Trophoblast cell (in vitro differentiated cells and primary cell): ENCODE results near the gene SPON2.

Source experiments
- DNase-seq, 2 donors: peaks; one replicate each; pipeline ENCODE4 v3.0.0-alpha.2; 2016
- H2AFZ ChIP-seq: 2 replicates; pipeline ENCODE4 v1.6.1; 2013; ENCODE audit warnings: low read length, moderate library complexity, mild to moderate bottlenecking; ENCODE audit not compliant: insufficient read depth, poor library complexity
- H2AK5ac ChIP-seq: 2 replicates; pipeline ENCODE4 v1.6.1; 2013; ENCODE audit warnings: mild to moderate bottlenecking, low read length
- H2BK120ac ChIP-seq: 2 replicates; pipeline ENCODE4 v1.6.1; 2013; ENCODE audit warnings: low read length, mild to moderate bottlenecking, moderate library complexity; ENCODE audit not compliant: insufficient read depth, poor library complexity
- H2BK12ac ChIP-seq: 2 replicates; pipeline ENCODE4 v1.6.1; 2013; ENCODE audit warnings: mild to moderate bottlenecking, low read length, moderate library complexity
- H2BK5ac ChIP-seq: 2 replicates; pipeline ENCODE4 v1.6.1; 2013; ENCODE audit warnings: low read length, low read depth, moderate library complexity, mild to moderate bottlenecking; ENCODE audit not compliant: poor library complexity
- H3K14ac ChIP-seq: 2 replicates; pipeline ENCODE4 v1.6.1; 2013; ENCODE audit warnings: mild to moderate bottlenecking, low read length
- H3K18ac ChIP-seq: 2 replicates; pipeline ENCODE4 v1.6.1; 2013; ENCODE audit warnings: mild to moderate bottlenecking, low read length
- H3K23ac ChIP-seq: 2 replicates; pipeline ENCODE4 v1.6.1; 2013; ENCODE audit warnings: low read length
- H3K27ac ChIP-seq: 2 replicates; pipeline ENCODE4 v1.5.1; 2013; ENCODE audit warnings: low read depth, mild to moderate bottlenecking, inconsistent platforms, low read length, moderate library complexity
- H3K27me3 ChIP-seq: 2 replicates; pipeline ENCODE4 v1.6.1; 2013; ENCODE audit warnings: inconsistent platforms, mild to moderate bottlenecking, low read length, moderate library complexity; ENCODE audit not compliant: insufficient read depth
- H3K36me3 ChIP-seq, 2 experiments: 1 replicate in 1 of 2; 2 replicates in 1 of 2; pipeline ENCODE4 v1.6.1; 2013; ENCODE audit warnings: low read length in 2 of 2, mild to moderate bottlenecking in 2 of 2, moderate library complexity in 1 of 2; ENCODE audit not compliant: insufficient read depth in 2 of 2, control insufficient read depth in 1 of 2
- H3K4ac ChIP-seq: 2 replicates; pipeline ENCODE4 v1.6.1; 2013; ENCODE audit warnings: low read depth, mild to moderate bottlenecking, low read length, moderate library complexity
- H3K4me1 ChIP-seq, 2 experiments: 1 replicate in 1 of 2; 2 replicates in 1 of 2; pipeline ENCODE4 v1.6.1; 2013; ENCODE audit warnings: low read length in 2 of 2, mild to moderate bottlenecking in 2 of 2, moderate library complexity in 1 of 2; ENCODE audit not compliant: insufficient read depth in 2 of 2, control insufficient read depth in 1 of 2
- H3K4me2 ChIP-seq: 2 replicates; pipeline ENCODE4 v1.6.1; 2013; ENCODE audit warnings: inconsistent platforms, mild to moderate bottlenecking, low read length, moderate library complexity
- H3K4me3 ChIP-seq: 2 replicates; pipeline ENCODE4 v1.5.1; 2013; ENCODE audit warnings: mild to moderate bottlenecking, low read depth, low read length, inconsistent platforms
- H3K79me1 ChIP-seq: one replicate; pipeline ENCODE4 v1.6.1; 2013; ENCODE audit warnings: low read length
- H3K79me2 ChIP-seq: 2 replicates; pipeline ENCODE4 v1.6.1; 2013; ENCODE audit warnings: low read length, mild to moderate bottlenecking; ENCODE audit not compliant: control insufficient read depth, insufficient read depth, poor library complexity
- H3K9ac ChIP-seq: 2 replicates; pipeline ENCODE4 v1.6.1; 2013; ENCODE audit warnings: mild to moderate bottlenecking, low read length
- H3K9me3 ChIP-seq: 2 replicates; pipeline ENCODE4 v1.6.1; 2013; ENCODE audit warnings: low read depth, mild to moderate bottlenecking, control low read depth, inconsistent platforms, low read length; ENCODE audit not compliant: insufficient read depth
- H4K12ac ChIP-seq: 2 replicates; pipeline ENCODE4 v1.6.1; 2013; ENCODE audit warnings: low read depth, mild to moderate bottlenecking, low read length, moderate library complexity
- H4K8ac ChIP-seq: 2 replicates; pipeline ENCODE4 v1.6.1; 2013; ENCODE audit warnings: low read depth, mild to moderate bottlenecking, low read length, moderate library complexity
- H4K91ac ChIP-seq: one replicate; pipeline ENCODE4 v1.6.1; 2013; ENCODE audit warnings: low read depth, mild to moderate bottlenecking, low read length, moderate library complexity
- WGBS: extraction: QIAGEN DNeasy Blood & Tissue Kit; methylation state at CpG from one replicate; pipeline ENCODE4 v1.1.7; 2013; ENCODE audit warnings: missing lambda C conversion rate; ENCODE audit not compliant: insufficient read length, insufficient coverage; ENCODE audit errors: extremely low coverage; 5-methylcytosine and 5-hydroxymethylcytosine counted together

SPON2 gene

GRCh38 chr4:1204828-1205585 lies 32.6 kb upstream of the SPON2 start:
- Histone ChIP-seq H2BK12ac (no peak overlapping the region), H3K4me1 (peaks cover 17 to 30% of the 10 kb centered on the region in 2 experiments), H3K79me2 (no peaks in the 10 kb centered on the region), H3K36me3 (peaks cover 0 to 6% of the 10 kb centered on the region in 2 experiments), H3K14ac (no peak overlapping the region), H4K8ac (no peak overlapping the region), H4K91ac (no peak overlapping the region), H3K4me3 (no peak overlapping the region), H3K27me3 (no peaks in the 10 kb centered on the region), H3K79me1 (peaks cover 14% of the 10 kb centered on the region), H3K9me3 (no peaks in the 10 kb centered on the region), H3K27ac (no peak overlapping the region), H3K23ac (no peak overlapping the region), H2AFZ (no peak overlapping the region), H3K9ac (no peak overlapping the region), H3K4ac (no peak overlapping the region), H2AK5ac (no peak overlapping the region), H3K18ac (no peak overlapping the region), H4K12ac (no peak overlapping the region), H3K4me2 (no peak overlapping the region), H2BK120ac (no peak overlapping the region), H2BK5ac (no peak overlapping the region)
- no CpG with 5 or more reads among the region's 25 CpGs for WGBS
- peak in 1 of 2 donors; percentile 47 for DNase-seq

- DNase-seq, result no peak
- H3K4me3 ChIP-seq, result no peak overlapping the region
- H3K27ac ChIP-seq, result no peak overlapping the region
- no peak overlapping the region for H4K91ac ChIP-seq
- no peak overlapping the region for H2BK12ac ChIP-seq
- WGBS, result no CpG with 5 or more reads among the region's 21 CpGs
- no peaks in the 10 kb centered on the region for H3K9me3 ChIP-seq
- H4K12ac ChIP-seq, result no peak overlapping the region
- H2BK5ac ChIP-seq, result no peak overlapping the region
- no peak overlapping the region for H3K4me2 ChIP-seq
- H3K18ac ChIP-seq, result no peak overlapping the region
- peaks cover 10% of the 10 kb centered on the region for H3K79me1 ChIP-seq
- no peaks in the 10 kb centered on the region for H3K27me3 ChIP-seq
- H2BK120ac ChIP-seq, result no peak overlapping the region
- H3K23ac ChIP-seq, result no peak overlapping the region
- no peak overlapping the region for H2AFZ ChIP-seq
- H3K4ac ChIP-seq, result no peak overlapping the region
- H3K4me1 ChIP-seq, result peaks cover 13 to 26% of the 10 kb centered on the region in 2 experiments
- no peak overlapping the region for H2AK5ac ChIP-seq
- no peak overlapping the region for H3K9ac ChIP-seq
- no peak overlapping the region for H4K8ac ChIP-seq
- H3K79me2 ChIP-seq, result no peaks in the 10 kb centered on the region
- H3K14ac ChIP-seq, result no peak overlapping the region
- H3K36me3 ChIP-seq, result peaks cover 0 to 6% of the 10 kb centered on the region in 2 experiments
These were observed 32.0 kb upstream of the SPON2 start for GRCh38 chr4:1204286-1204827.

GRCh38 chr4:1203026-1203616 lies 30.7 kb upstream of the SPON2 start:
- no peak overlapping the region for H3K4me2 ChIP-seq
- no peak overlapping the region for H3K4ac ChIP-seq
- H2AFZ ChIP-seq, result no peak overlapping the region
- DNase-seq, result no peak
- H3K18ac ChIP-seq, result no peak overlapping the region
- H3K79me1 ChIP-seq, result no peaks in the 10 kb centered on the region
- no peak overlapping the region for H2AK5ac ChIP-seq
- WGBS, result no CpG with 5 or more reads among the region's 13 CpGs
- no peaks in the 10 kb centered on the region for H3K79me2 ChIP-seq
- no peak overlapping the region for H3K9ac ChIP-seq
- H4K12ac ChIP-seq, result no peak overlapping the region
- H3K14ac ChIP-seq, result no peak overlapping the region
- H2BK5ac ChIP-seq, result no peak overlapping the region
- H2BK120ac ChIP-seq, result no peak overlapping the region
- H3K27ac ChIP-seq, result no peak overlapping the region
- peaks cover 3 to 14% of the 10 kb centered on the region in 2 experiments for H3K4me1 ChIP-seq
- no peak overlapping the region for H3K4me3 ChIP-seq
- H2BK12ac ChIP-seq, result no peak overlapping the region
- no peak overlapping the region for H4K8ac ChIP-seq
- H3K9me3 ChIP-seq, result peaks cover 1% of the 10 kb centered on the region
- H3K36me3 ChIP-seq, result no peaks in the 10 kb centered on the region
- no peak overlapping the region for H4K91ac ChIP-seq
- no peaks in the 10 kb centered on the region for H3K27me3 ChIP-seq
- H3K23ac ChIP-seq, result no peak overlapping the region

GRCh38 chr4:1202526-1203011 lies 30.2 kb upstream of the SPON2 start:
- H2AK5ac ChIP-seq, result no peak overlapping the region

More at GRCh38 chr4:1202526-1203011, 30.2 kb upstream of the SPON2 start:
- Histone ChIP-seq H3K9ac (no peak overlapping the region), H3K9me3 (peaks cover 1% of the 10 kb centered on the region), H3K4ac (no peak overlapping the region), H3K27me3 (no peaks in the 10 kb centered on the region), H3K36me3 (no peaks in the 10 kb centered on the region), H2BK12ac (no peak overlapping the region), H4K91ac (no peak overlapping the region), H3K18ac (no peak overlapping the region), H2BK5ac (no peak overlapping the region), H3K79me2 (no peaks in the 10 kb centered on the region), H2BK120ac (no peak overlapping the region), H3K4me1 (peaks cover 3 to 14% of the 10 kb centered on the region in 2 experiments), H3K27ac (no peak overlapping the region), H3K23ac (no peak overlapping the region), H2AFZ (no peak overlapping the region), H4K12ac (no peak overlapping the region), H3K79me1 (no peaks in the 10 kb centered on the region), H3K4me3 (no peak overlapping the region), H3K14ac (no peak overlapping the region), H4K8ac (no peak overlapping the region), H3K4me2 (no peak overlapping the region)
- WGBS, result no CpG with 5 or more reads among the region's 19 CpGs
- no peak for DNase-seq
